ENCODE data around the gene ST3GAL3. TPM values are rescaled to one million over a fixed set of nuclear protein-coding genes. Genes with fewer than 3 reads are reported as not detected.
A peak's percentile ranks its signal among the peaks of the same experiment; 100 is the strongest.

The ST3GAL3 gene
- total RNA-seq, 2 donors from 2014 or later, result 13.8 to 35.0 TPM

DNA sequence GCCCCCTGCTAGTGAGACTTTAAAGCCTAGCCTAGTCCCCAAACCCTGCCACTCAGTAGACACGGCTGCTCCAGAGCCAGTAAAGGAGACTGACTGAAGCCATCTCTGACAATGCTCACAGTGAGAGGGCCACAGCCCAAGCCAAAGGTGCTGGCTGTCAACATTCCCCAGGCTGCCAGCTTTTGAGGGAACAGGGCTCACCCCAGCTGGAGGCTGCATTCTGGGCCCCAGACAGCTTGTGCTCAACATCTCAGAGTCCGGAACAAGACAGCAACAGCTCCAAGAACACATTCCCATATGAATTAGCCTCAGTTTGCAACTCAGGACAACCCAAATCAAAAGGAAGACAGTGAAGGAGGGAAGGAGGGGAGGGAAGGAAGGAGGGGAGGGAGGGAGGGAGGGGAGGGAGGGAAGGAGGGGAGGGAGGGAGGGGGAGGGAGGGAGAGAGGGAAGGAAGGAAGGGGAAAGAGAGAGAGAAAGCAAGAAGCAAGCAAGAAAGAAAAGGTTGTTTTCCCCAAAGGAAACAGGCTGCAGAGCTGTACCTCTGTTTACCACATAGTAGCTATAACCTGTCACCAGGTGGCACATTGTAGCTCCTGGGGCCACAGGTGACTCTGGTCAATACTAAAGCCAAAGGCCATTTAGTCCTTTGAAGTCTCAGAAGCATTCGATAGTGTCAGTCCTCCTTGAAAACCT, 231.7 kb downstream of the ST3GAL3 start:
- no peak overlapping the region for H3K4me3 ChIP-seq
- intact Hi-C loops (cut with DNase I), result no loop called here
- H3K9me3 ChIP-seq, result no peaks in the 10 kb centered on the region

GRCh38 chr1:43942411-43942810, 235.1 kb downstream of the ST3GAL3 start:
- H3K4me3 ChIP-seq, result no peak overlapping the region
- 91% methylated on average over 3 of the region's 3 CpGs for WGBS
- DNase-seq (ENCODE audit: low spot score), result no peak
- intact Hi-C loops (cut with DNase I), result no loop called here
- H3K4me1 ChIP-seq (replicated peaks), result peaks cover 6% of the 10 kb centered on the region
- H3K9me3 ChIP-seq, result no peaks in the 10 kb centered on the region
- no peaks in the 10 kb centered on the region for H3K27me3 ChIP-seq (replicated peaks; ENCODE audit: insufficient read depth)
- no peak overlapping the region for H3K27ac ChIP-seq
- TF ChIP-seq POLR2A (IDR thresholded peaks at IDR 0.05) (no peak), CTCF (IDR thresholded peaks at IDR 0.05) (no peak), POLR2AphosphoS5 (IDR thresholded peaks at IDR 0.05) (no peak)
- no peaks in the 10 kb centered on the region for H3K36me3 ChIP-seq

More for the DNA sequence above, 231.7 kb downstream of the ST3GAL3 start:
- Histone ChIP-seq H3K27me3 (replicated peaks; ENCODE audit: insufficient read depth) (no peaks in the 10 kb centered on the region), H3K27ac (no peak overlapping the region), H3K4me1 (replicated peaks) (no peaks in the 10 kb centered on the region), H3K36me3 (no peaks in the 10 kb centered on the region)
- TF ChIP-seq POLR2A (IDR thresholded peaks at IDR 0.05) (no peak), CTCF (IDR thresholded peaks at IDR 0.05) (no peak), POLR2AphosphoS5 (IDR thresholded peaks at IDR 0.05) (no peak)
- DNase-seq (ENCODE audit: low spot score), result no peak
- 45% methylated on average over 3 of the region's 3 CpGs for WGBS

DNA sequence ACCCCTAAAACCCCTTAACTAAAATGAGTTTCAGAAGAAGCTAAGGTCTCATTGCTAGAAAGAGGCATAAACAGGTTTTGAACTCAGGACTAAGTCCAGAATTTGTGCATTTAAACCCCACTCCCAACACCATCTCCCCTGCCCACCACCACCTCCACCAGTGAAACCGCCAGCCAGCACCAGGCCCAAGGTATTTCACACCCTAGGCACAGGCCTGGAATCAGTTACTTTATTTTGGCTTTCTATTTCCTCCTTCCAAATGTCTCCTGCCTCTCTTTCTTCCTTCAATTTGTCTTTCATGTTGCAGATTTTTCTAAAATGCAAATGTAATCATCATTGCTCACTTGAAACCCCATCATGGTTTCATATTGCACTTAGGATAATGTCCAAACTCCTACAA, 237.5 kb downstream of the ST3GAL3 start:
- 100% methylated on average over 1 of the region's 1 CpG for WGBS
- Histone ChIP-seq H3K9me3 (no peaks in the 10 kb centered on the region), H3K27me3 (replicated peaks; ENCODE audit: insufficient read depth) (no peaks in the 10 kb centered on the region), H3K27ac (no peak overlapping the region), H3K4me1 (replicated peaks) (peaks cover 17% of the 10 kb centered on the region), H3K4me3 (no peak overlapping the region), H3K36me3 (no peaks in the 10 kb centered on the region)
- TF ChIP-seq POLR2AphosphoS5 (IDR thresholded peaks at IDR 0.05) (no peak), CTCF (IDR thresholded peaks at IDR 0.05) (no peak), POLR2A (IDR thresholded peaks at IDR 0.05) (no peak)
- no peak for DNase-seq (ENCODE audit: low spot score)
- intact Hi-C loops (cut with DNase I), result no loop called here

GRCh38 chr1:43945674-43946235, 238.4 kb downstream of the ST3GAL3 start:
- peaks cover 17% of the 10 kb centered on the region for H3K4me1 ChIP-seq (replicated peaks)
- TF ChIP-seq CTCF (IDR thresholded peaks at IDR 0.05) (no peak), POLR2AphosphoS5 (IDR thresholded peaks at IDR 0.05) (no peak), POLR2A (IDR thresholded peaks at IDR 0.05) (no peak)
- H3K27me3 ChIP-seq (replicated peaks; ENCODE audit: insufficient read depth), result no peaks in the 10 kb centered on the region
- H3K36me3 ChIP-seq, result no peaks in the 10 kb centered on the region
- H3K9me3 ChIP-seq, result no peaks in the 10 kb centered on the region
- intact Hi-C loops (cut with DNase I), result no loop called here
- H3K4me3 ChIP-seq, result peak overlapping the region; percentile 69 to 73
- peak overlapping the region; percentile 92 to 94 for H3K27ac ChIP-seq
- DNase-seq (ENCODE audit: low spot score), result no peak
- WGBS, result 2% methylated on average over 3 of the region's 3 CpGs

Data from prostate gland (tissue), 2 donors.